ENCODE measurements around the gene MPZ.

Gene MPZ

DNA sequence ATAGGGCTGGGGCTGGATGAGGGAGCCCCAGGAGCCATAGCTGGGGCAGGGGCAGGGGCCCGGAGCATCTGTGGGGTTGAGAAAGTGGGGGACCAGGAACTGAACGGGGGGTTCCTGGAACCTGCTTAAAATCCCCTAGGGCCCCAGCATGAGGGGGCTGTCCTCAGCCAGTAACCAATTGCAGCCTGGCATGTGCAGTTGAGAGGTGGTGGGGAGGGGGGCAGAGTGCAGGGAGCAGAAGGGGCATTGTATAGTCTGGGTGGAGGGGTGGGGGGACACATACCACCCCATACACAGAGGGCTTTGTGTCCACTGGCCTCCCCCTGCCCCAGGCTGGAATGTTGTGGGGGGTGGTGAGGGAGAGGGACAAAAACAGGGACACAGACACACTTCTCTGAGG is at the start of gene MPZ:
TSS of gene MPZ (minus strand) at position 101 of the 400 bp plus-strand sequence. CDS start at position 38, 63 bp downstream.
- DNase-seq, result no peak

DNA sequence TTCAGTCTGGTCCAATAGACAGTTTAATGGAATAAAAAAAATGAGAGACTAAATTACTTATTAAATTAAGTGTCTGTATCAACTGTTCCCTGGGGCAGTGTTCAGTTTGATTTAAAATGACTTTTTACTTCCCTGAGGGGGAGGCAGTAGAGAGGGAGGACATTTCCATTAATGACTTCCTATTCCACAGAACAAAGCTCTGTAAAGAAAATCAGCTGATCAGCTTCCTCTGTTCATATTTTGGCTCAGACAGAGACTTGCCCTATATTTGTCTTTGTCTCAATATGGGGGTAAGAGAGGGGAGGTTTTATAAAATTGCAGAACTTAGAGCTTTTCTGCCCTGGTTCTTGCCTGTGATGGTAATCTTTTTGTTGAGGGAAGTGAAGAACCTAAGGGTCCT is 49.5 kb upstream of the MPZ start:
- no peak for DNase-seq

- DNase-seq, result no peak
Measured at GRCh38 chr1:161357073-161357472, 47.3 kb upstream of the MPZ start.

DNA sequence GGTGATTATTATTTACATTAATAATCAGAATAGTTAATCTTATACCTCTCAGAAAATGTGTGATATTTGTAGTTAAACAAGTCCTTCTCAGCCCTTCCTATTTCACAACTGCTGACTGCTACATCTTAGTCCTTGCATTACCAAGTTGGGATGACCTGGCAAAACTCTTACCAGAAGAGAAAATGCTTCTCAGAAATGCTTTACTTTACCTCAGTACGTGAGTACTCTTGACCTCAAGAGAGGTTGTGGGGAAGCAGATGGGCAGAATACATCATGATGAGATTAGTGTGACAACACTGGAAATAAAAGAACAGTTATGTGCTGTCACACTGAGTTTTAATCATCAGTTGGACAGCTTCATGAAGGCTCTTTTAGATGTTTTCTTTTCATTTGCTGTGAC is 41.7 kb upstream of the MPZ start:
- DNase-seq, result no peak

DNA sequence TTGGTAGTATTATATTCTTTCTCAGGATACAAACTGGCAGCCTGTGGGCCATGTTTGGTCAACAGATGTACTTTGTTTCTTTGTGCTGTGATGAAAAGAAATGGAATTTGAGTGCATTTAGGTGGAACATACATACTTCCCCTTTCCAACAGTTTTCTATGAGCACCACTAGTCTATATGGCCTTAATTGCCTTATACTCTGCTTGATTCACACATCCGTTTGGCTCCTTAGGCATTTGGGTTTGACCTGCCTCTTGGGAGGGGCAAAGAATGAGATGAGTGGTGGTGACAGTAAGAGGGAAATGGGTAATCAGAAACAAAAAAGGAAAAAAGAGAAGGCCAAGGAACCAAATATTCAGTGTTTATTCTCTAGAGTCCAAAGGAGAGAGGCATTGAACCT is 40.9 kb upstream of the MPZ start:
- DNase-seq, result no peak

DNA sequence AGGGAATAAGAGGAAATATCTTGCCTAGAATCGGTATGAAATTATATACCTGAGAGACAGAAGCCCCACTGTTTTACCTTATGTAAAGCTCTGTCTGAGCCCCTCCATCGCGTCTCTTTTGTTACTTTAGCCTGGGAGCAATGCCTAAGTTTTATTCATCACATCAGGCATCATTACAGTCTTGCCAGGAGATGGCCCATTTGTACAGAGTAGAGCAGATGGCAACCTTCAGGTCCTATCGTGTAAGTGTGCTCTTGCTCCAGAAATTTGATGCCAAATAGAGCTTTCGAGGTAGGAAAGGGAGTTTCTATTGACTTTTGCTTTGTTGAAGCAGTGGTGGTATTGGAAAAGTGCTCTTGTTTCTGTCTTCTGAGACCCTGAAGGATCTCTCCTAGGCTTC is 33.1 kb upstream of the MPZ start:
- no peak for DNase-seq

- DNase-seq, result no peak
Measured at GRCh38 chr1:161342177-161342576, 32.4 kb upstream of the MPZ start.

- DNase-seq, result no peak
Measured at GRCh38 chr1:161335796-161336195, 26.0 kb upstream of the MPZ start.

DNA sequence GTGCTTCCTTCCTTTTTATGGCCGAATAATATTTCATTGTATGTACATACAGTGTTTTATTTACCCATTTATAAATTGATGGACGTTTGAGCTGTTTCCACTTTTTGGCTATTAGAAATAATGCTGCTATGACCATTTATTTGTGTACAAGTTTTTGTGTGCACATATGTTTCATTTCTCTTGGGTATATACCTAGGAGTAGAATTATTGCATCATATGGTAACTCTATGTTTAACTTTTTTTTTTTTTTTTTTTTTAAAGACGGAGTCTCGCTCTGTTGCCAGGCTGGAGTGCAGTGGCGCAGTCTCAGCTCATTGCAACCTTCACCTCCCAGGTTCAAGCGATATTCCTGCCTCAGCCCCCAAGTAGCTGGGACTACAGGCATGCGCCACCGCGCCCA is 23.4 kb upstream of the MPZ start:
- DNase-seq, result no peak

DNA sequence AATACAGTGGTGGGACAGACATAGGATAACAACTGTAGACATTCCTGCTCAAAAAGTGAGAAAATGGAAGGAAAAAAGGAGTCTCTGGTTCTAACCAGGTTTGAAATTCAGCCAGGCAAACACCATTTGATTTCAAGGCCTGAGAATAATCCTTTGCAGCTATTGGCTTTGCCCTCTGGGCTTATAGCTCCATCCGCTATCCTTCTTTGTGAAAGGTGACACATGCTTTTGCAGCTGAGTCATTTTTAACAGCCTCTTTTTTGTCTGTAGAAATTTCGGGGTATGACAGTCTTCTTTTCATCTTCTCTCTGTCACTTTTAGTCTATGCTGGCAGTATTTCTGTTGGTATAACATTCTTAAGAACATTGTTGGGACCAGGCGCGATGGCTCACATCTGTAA is 20.6 kb upstream of the MPZ start:
- DNase-seq, result no peak

DNA sequence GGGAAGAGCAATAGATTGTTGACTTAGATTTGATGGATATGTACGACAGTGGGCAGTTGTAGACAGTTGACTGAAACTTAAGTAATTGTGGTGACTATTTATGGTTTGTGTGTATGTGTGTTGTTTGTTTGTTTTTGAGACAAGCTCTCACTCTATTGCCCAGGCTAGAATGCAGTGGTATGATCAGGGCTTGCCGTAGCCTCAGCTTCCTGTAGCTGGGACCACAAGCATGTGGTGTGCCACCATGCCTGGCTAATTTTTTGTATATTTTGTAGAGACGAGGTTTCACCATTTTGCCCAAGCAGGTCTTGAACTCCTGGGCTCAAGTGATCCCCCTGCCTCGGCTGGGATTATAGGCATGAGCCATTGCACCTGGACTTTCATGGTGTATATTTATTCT is 14.3 kb upstream of the MPZ start:
- DNase-seq, result no peak

- peak; percentile 55 to 63 for DNase-seq
Measured at GRCh38 chr1:161315841-161316674, 6.3 kb upstream of the MPZ start.

GRCh38 chr1:161314201-161314981 is 4.6 kb upstream of the MPZ start, which contains the start of gene SDHC:
Gene SDHC, plus strand, starts transcription at chr1:161314381. Its CDS starts 25 bp downstream, at chr1:161314406.
- peak; percentile 90 to 98 for DNase-seq

GRCh38 chr1:161313554-161314200 is 3.9 kb upstream of the MPZ start:
- DNase-seq, result peak; percentile 60 to 64

- no peak for DNase-seq
Measured at GRCh38 chr1:161311595-161312181, 1.9 kb upstream of the MPZ start.

DNA sequence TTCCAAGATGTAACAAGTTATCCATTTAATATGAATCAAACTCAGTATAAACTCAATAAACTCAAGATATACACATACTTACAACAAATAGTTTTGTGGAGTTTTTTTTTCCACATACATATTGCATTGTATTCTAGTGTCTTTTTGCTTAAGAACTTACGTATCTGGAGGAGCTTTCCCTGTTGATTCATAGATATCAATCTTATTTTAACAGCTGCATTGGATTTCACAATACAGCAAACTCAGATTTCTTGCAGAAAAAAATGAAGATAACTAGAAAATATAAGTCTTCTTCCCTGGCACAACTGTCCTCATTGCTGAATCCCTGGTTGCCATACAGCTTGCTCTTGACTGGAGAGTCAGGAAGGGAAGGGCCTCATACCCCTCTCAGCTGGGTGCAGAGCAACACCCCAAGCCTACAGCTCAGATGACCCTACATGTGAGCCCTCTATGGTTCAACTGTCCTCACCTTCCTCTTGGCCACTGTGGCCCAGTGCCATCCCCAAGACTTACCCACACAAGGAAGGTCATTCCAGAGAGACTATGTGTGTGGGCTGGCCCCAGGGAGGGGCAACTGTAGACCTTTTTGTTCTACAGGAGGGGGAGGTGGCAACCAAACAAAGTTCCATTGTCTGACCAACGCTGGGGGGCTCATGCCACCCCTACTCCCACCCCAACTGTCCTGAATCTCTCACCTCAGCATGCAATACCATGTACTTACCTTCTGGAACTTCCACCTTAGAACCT is 1.7 kb downstream of the MPZ start:
- DNase-seq, result no peak

GRCh38 chr1:161307230-161307768 is 2.5 kb downstream of the MPZ start:
- peak in 1 of 2 experiments; percentile 36 for DNase-seq

DNA sequence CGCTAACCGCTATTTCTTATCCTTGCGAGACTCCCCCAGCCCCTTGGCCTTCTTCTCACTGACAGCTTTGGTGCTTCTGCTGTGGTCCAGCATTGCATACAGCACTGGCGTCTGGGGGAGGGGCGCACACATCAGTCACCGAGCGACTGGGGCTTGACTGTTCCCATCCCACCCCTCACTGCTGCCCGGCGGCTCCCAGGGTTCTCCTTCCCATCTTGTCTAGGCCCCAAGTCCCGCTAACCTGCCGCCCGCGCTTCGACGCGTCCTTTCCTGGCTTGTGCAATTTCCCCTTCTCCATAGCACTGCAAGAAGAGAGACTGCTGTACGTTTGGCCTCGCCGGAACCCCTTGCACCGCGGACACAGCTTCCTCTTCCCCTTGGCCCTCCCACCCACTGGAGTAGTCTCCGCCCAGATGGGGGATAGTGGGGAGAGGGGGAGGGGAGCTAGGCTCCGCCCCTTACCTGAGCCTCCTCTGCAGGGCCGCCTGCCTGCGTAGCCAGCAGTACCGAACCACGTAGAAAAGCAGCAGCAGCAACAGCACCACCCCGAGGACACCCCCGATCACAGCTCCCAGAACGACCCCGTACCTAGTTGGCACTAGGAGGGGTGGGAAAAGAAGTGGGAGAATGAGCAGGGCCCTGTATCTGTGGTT is 3.8 kb downstream of the MPZ start:
- DNase-seq, result peak; percentile 94 to 98

DNA sequence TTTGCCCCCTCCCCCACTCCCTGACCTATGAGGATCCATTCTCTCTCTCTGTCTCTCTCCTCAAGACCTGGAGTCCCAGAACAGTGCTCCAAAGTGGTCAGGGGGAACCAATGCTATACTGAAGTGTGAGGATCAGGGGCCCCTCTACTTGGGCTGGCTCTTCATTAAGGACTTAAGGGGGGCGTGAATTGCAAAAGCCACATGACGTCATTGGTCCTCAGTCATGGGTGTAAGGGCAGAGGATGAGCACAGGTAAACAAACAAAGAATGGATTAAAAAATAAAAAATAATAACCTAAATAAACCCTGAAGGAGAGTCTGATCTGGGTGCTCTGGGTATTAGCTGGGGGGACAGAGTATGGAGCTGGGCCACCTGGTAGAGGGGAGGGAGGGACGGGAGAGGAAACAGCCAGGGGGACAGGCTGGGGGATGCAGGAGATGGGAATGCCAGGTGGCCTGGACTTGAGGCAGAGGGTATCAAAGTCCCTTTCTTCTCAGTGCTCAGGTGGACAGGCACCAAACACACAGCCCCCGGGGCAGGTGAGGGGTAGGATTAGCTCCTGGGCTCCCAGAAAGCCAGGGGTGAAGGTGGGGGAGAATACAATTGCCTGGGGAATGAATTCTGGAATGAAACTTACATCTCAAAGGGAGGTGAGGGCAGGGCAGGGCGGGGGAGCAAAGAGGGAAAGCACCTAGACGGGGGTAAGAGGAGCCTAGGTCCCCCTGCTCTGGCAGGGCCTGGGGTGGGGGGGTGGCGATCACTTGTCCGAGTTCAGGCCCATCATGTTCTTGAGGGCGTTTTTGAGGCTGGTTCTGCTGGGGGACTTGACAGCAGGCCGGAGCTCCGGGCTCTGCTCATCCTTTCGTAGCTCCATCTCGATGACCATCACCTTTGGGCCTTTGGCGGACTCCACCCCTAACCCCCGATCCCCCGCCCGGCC is 4.6 kb downstream of the MPZ start:
- DNase-seq, result peak in 1 of 2 experiments; percentile 40

GRCh38 chr1:161300478-161300877 is 9.3 kb downstream of the MPZ start:
- DNase-seq, result no peak

Measured in NCI-H526 (cell line).